ENCODE data around the gene FAM120B.
"Not testable (repeated sequence)": the region's sequence is repeated elsewhere in the genome, so short reads cannot be mapped to it uniquely, and the experiment has no call there.

Gene FAM120B

DNA sequence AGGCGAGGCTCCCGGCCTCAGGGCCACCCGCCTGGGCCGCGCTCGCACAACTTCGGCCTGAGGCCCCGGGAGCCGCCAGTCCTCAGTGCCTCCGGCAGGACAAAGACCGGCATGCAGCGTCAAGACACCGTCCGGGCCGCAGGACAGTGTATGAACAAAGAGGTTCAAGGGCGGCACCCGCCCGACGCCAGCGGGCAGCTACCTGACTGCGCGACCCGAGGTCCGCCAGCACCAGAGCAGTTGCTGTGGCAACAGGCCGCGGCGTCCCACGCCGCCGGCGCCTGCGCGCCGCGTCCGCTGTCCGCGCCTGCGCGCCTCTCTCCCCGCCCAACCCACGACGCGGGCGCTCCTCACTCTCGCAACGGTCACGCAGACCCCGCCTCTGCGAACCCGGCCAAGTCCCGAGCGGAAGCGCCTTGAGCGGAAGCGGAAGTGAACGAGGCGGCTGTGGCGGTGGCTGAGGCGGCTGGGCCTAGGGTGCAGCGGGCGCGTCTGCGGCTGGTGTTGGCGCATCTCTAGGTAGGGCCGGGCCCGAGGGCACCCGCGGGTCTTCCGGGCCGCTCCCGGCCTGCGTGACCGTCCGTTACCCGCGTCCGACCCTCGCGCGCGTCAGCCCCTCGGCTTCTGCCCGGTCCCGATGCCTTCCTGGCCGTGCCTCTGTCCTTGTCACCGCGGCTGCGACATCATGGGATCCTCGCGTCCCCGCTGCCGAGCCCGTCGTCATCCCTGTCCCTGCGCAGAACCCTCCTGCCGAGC is at the start of gene FAM120B:
Gene FAM120B (plus strand): TSS at position 435 of the 756 bp plus-strand sequence. CDS start 10,633 bp downstream, outside the sequence.
- peak; percentile 99 for DNase-seq

GRCh38 chr6:170257376-170257775 is 49.2 kb upstream of the FAM120B start:
- DNase-seq: no peak

GRCh38 chr6:170258407-170258806 is 48.2 kb upstream of the FAM120B start:
- DNase-seq: peak; percentile 48 to 60 (median 57)

DNA sequence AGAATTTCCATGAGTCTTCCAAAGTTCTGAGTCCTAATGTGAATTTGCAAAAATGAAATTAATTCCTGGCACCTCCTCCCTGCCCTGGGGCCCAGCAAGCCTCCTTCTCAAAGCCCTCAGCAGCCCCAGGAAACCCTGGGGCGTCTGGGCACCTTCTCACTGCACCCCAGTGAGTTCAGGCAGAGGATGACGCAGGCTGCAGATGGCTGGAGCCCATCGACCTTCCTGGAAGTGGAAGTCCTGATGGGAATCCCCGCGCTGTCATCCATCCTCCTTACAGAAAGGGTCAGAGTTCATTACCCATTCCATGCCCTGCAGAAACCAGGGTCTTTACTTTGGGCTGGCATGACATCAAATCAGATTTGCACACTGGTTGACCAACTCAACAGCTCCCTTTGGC is 47.3 kb upstream of the FAM120B start:
- DNase-seq: peak in 2 of 3 donors; percentile 18 to 30

DNA sequence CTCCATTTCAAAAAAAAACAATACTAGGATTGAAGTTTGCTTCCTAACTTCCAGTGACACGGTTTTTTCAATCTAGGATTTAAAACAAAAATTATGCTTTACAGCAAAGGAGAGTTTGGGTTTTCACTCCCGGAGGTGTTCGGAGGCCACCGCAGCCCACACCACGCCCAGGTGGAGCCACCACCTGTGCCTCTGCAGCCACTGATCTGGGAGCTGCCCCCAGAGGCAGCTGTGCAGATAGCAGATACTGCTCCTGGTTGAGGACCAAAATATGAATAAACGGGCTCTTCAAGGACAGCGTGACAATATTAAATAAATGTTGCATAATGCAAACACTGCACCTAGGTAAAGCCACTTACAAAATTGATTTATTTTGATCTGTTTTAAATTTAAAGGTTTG is 45.9 kb upstream of the FAM120B start:
- DNase-seq: no peak

DNA sequence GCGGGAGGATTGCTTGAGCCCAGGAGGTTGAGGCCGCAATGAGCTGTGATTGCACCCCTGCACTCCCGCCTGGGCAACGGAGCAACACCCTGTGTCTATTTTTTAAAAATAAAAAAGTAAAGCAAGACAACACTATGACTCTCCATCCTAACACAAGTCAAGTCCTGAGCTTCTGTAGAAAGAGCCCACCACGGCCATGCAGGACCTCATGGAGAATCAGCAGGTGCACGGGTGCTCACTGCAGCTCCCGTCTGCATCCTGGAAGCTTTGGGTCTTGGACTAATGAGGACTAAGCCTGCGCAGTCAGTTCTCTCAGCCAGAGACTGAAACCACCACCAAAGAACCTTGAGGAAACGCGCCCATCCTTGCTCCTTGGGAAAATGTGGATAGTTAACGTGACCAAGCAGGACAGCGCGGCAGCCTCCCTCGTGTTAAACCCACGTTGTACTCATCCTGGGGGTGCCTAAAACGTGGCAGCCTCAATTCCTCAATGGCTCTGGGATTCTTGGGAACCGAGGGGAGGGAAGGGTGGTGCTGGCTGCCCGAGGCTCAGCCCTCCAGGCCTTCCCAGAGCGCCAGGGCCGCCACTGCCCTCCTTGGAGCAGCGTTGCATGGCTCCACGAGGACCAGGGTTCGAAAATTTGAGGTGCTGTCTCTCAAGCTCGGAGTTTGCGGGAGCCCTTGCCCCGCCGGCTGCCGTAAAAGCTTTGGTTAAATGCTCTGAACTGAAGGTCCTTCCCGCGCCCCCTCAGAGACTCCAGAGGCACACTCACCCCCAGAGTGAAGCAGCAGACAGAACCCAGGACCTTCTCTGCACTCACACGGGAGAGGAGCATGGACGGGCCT is 44.7 kb upstream of the FAM120B start:
- no peak for DNase-seq

- no peak for DNase-seq
These were observed 44.0 kb upstream of the FAM120B start for GRCh38 chr6:170262489-170263088.

DNA sequence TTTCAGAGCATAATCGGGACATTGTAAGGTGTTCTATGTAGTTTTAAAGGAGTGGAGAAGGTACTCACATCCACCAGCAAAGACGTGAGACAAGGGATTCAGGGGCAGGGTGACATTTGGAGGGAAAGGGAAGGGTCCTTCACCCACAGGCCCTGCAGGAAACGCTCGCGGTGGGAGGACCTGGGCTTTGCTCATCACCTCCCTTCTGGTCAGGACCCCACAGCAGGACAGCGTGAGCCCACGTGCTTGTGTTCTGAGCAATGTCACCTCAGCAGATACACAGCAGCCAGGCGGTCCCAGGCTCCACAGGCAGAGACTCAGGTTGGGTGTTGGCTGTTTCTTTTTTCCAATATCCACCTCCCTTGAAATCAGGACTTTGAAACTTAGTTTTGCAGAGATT is 43.1 kb upstream of the FAM120B start:
- no peak for DNase-seq

GRCh38 chr6:170264086-170264485 is 42.5 kb upstream of the FAM120B start:
- DNase-seq: no peak

GRCh38 chr6:170264644-170265043 is 41.9 kb upstream of the FAM120B start:
- DNase-seq: not testable (repeated sequence)

DNA sequence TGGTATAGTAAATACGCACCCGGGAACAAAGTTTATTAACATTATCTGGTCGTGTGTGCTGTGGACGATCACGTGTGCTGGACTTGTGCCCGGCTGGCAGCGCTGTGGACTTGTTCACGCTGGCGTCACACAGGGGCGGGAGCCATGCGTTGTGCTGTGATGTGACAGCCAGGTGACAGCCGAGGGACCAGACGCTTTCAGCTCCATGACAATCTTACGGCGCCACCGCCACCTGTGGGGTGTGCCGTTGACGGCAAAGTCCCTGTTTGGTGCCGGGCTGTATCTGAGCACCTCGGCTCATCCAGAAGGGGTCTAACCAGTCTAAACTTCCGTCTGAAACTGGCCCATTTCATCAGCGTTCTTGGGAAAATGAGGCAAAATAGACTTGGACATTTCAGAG is 40.9 kb upstream of the FAM120B start:
- DNase-seq: no peak

- peak; percentile 66 to 68 (median 68) for DNase-seq
These were observed 40.3 kb upstream of the FAM120B start for GRCh38 chr6:170266061-170266825.

DNA sequence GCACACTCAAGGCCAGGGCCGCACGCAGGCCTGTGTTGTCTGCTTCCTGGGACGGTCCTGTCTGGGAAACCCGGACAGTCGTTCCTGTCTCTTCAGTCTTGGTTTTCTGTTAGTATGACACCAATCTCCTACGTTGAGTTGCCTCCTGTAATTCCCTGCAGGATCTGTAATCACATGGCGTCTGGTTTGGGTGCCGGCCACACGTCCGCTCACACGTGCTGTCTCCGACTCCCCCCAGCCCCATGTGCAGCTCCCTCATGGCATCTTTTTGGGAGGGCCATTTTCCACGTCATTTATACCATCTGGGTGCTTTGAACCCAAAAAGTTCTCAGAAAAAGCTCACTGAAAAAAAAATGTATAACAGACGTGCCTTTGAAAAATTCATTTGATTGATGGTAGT is 38.9 kb upstream of the FAM120B start:
- no peak for DNase-seq

DNA sequence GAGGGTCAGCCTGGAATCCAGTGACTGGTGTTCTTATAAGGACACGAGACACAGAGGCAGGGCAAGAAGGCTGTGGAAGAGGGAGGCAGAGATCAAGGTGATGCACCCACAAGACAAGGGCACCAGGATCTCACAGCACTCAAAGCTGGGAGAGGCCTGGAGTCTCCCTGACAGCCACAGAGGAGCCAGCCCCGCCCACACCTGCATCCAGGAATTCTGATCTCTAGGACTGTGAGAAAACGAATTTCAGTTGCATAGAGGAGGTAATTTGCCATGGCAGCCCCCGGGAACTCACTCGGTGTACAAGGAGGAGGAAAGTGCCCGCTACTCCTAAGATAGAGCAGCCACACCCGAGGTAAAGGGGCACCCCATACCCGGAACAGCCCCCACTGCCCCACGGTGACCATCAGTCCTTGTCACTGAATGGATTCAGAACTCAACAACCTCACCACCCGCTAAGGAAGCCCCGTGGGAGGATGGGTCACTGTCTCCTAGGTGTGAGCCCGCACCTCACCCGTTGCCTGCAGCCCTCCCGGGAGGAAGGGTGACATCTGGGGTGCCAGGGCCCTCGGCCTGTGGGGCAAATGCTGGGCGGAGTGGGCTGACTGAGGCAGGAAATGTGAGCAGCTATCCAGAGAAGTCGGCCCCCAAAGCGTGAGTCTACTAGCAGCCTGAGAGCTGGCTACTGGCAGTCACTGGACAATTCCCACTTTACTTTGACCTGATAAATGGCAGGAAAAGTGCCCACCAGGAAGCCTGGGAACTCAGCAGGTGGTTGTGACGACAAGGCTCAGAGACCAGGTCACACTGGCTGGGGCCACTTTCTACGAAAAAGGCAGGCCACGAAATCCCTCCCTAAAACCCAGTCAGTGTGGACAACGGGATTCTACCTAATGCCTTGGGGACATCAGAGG is 38.1 kb upstream of the FAM120B start:
- no peak for DNase-seq

DNA sequence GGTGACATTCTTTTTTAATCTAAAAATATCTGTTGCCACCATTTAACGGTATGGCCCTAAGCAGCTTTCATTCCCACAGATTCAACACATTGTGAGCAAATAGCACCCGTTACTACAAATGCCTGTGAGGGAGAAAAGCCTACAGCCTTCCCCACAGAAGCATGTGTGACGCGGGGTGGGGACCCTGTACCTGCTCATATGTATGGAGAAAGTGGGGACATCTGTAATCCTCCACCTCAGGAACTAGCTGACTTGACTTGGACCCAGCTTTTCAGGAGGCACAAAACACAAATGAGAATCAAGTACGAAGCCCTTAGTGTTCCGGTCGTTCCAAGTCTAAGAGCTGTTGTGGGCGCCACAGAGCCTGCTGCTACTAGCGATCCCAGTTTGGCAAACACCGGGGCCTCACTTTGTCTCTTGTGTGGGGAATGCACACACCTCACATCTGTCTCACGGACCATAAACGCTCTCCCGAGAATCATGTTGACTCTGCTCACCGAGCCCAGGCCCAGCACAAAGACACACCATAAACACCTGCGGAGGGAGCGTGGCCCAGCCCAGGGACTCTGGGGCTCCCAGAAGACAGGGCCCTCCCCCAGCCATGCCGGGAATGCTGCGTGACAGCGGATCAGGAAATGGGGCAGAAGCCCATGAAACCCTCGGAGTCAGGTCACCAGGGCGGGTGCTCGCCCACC is 37.3 kb upstream of the FAM120B start:
- no peak for DNase-seq

DNA sequence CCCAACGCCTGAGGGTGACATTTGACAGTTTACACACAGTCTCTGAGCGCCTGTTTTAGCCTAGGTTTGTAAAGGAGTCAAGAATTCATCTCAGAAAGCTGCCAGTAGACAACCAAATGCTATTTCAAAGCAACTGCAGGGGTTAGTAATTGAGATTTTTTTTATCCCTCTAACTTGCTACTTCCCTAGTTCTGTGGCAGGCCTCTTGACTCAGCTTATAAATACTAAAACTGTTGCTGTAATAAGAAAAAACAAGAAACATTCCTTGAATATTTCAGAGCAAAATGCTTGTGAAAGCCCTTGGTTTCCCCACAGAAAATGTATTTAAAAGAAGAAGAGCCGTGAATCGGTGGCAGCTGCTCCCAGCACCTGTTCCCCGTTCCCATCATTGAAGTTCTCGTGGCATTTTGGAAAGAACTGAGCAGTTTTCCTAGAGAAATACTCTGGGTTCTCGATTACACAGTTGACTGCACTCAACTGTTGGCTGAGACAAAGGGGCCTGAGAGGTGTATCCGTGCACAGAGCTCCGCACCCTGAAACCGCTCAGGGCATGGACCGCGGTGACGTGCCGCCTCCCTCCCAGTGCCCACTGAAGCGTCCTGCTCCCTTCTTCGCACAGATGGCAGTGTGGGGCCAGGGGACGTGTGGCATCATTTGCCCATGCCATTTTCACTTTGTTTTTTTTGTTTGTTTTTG is 36.6 kb upstream of the FAM120B start:
- no peak for DNase-seq

DNA sequence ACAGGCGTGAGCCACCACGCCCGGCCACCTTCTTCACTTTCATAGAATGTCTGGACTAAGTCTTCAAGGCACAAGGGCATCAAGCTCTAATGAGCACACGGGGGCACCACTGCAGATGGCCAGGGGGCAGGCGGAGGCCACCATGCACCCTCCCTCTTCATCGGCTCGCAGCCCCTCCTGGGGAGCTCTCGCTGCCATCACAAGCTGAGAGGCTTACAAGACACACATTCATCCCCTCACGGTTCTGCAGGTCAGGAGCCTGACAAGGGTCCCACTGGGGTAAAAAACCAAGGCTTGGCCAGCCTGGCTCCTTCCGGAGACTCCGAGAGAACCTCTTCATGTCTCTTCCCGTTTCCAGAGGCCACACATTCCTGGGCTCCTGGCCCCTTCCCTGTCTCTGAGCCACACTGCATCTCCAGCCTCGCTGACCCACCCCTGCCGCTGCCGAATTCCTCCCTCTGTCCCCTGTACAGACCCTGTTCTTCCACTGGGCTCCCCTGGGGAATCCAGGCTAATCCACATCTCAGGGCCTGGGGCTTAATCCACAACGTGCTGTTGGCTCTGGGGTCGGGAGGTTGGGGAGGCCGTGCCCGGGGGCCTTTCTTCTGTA is 35.5 kb upstream of the FAM120B start:
- DNase-seq: no peak

DNA sequence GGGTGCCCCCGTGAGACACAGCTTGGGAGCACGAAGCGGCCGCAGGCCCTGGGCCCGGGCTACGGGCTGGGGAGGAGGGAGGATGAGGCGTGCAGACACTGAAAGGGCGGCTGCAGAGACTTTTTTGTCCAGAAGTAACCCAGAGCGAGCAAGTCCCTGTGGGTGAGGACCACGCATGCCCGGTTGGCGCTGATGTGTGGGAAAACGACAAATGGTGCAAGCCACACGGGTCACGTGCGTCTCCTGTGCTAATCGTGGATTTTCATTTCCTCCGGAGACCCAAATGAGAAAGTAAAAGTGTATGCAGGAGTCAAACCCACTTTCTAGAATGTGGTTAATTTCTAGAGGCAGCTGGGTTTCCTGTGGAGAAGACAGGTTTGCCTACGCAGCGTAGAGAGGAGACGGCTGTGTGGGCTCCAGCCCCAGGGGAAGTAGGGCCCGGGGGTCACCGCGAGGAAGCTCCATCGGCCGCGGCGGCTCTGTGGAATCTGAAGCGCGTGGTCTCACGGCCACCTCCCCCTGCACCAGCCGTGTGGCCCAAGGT is 34.7 kb upstream of the FAM120B start:
- peak; percentile 91 to 93 (median 92) for DNase-seq

DNA sequence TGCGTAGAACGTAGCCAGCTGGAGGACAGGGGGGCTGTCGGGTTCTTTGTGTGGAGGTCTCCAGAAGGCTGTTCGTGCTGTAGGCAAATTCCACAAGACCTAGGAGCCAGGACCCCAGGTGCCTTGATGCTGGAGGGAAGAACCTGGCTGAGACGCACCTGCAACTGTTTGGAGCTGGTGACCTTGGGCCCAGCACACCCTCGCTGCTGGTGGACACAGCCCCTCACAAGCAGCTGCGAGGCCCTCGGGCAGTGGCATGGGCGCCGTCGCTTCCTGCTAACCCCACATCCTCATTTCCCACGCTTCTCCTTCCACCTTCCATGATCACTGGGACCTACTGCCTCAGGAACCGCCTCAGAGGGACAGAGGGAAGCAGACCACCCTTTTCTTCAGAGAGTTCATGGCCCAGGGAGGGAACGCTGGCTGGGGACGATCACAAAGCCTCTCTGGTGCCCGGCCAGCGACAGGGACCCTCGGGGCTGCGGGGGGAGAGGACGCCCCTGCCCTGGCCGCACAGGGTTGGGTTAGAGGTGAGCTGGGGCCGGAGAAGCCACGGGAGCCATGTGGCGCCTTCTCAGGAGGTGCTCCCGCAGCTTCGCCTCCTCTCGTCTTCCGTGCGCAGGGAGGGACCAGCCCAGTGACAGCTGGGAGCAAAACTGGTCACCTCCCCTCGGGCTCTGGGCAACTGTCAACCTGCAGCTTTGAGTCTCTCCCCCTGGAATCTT is 34.1 kb upstream of the FAM120B start:
- no peak for DNase-seq

Data from suppressor macrophage treated with lipopolysaccharide for 1 hour (primary cell).